ENCODE measurements around the gene SORCS2.

GRCh38 chr4:7315286-7315685, 122.9 kb downstream of the SORCS2 start:
- TF ChIP-seq NFRKB (IDR thresholded peaks at IDR 0.05) (no peak), LEF1 (IDR thresholded peaks at IDR 0.05; ENCODE audit: borderline replicate concordance) (no peak), PKNOX1 (IDR thresholded peaks at IDR 0.05) (no peak), BHLHE40 (IDR thresholded peaks at IDR 0.05; ENCODE audit: borderline replicate concordance) (no peak), FOXA1 (IDR thresholded peaks at IDR 0.05) (no peak), SP1 (IDR thresholded peaks at IDR 0.05) (no peak), ZNF384 (IDR thresholded peaks at IDR 0.05) (no peak), TARDBP (IDR thresholded peaks at IDR 0.05) (no peak), SUZ12 (IDR thresholded peaks at IDR 0.05) (no peak)
